ENCODE results near the gene TBCA.

The TBCA gene

GRCh38 chr5:77641963-77642737, 134.0 kb downstream of the TBCA start:
- no peak for DNase-seq

GRCh38 chr5:77641397-77641943, 134.7 kb downstream of the TBCA start:
- DNase-seq: no peak
